HUES64 (cell line): Measurements from ENCODE around the gene DYRK1A.

Source experiments
- H3K27ac ChIP-seq: 2 replicates; pipeline ENCODE4 v1.7.0; 2013; ENCODE audit warnings: low read depth, low read length, inconsistent platforms
- H3K27me3 ChIP-seq: 2 replicates; pipeline ENCODE4 v1.6.1; 2013; ENCODE audit warnings: mild to moderate bottlenecking, low read length; ENCODE audit not compliant: insufficient read depth
- H3K36me3 ChIP-seq: 2 replicates; pipeline ENCODE4 v1.6.1; 2013; ENCODE audit warnings: mild to moderate bottlenecking, low read length; ENCODE audit not compliant: insufficient read depth
- H3K4me1 ChIP-seq: 2 replicates; pipeline ENCODE4 v1.6.1; 2013; ENCODE audit warnings: mild to moderate bottlenecking, low read length, moderate library complexity; ENCODE audit not compliant: insufficient read depth
- H3K4me3 ChIP-seq: 2 replicates; pipeline ENCODE4 v1.5.1; 2013; ENCODE audit warnings: mild to moderate bottlenecking, low read length, moderate library complexity
- H3K9ac ChIP-seq: 2 replicates; pipeline ENCODE4 v1.6.1; 2013; ENCODE audit warnings: mild to moderate bottlenecking, low read depth, low read length
- H3K9me3 ChIP-seq: 2 replicates; pipeline ENCODE4 v1.6.1; 2013; ENCODE audit warnings: low read depth, low read length; ENCODE audit not compliant: insufficient read depth
- WGBS: fragments of 150-250, 120-280 bp; methylation state at CpG from one replicate; pipeline ENCODE4 v1.1.7; 2013; ENCODE audit warnings: missing lambda C conversion rate; 5-methylcytosine and 5-hydroxymethylcytosine counted together

Gene DYRK1A

GRCh38 chr21:37490084-37490483, 123.5 kb downstream of the DYRK1A start:
- WGBS: 95% methylated on average over 7 of the region's 7 CpGs
- Histone ChIP-seq H3K27ac (no peak overlapping the region), H3K36me3 (peaks cover 87% of the 10 kb centered on the region), H3K4me1 (0 out of 2 replicates have a peak, but pooled peaks cover 3% of the 10 kb centered on the region), H3K9me3 (no peaks in the 10 kb centered on the region), H3K27me3 (no peaks in the 10 kb centered on the region), H3K9ac (no peak overlapping the region), H3K4me3 (no peak overlapping the region)

- H3K36me3 ChIP-seq: peaks cover 65% of the 10 kb centered on the region
- 100% methylated on average over 1 of the region's 4 CpGs for WGBS
- H3K9me3 ChIP-seq: no peaks in the 10 kb centered on the region
- H3K4me3 ChIP-seq: no peak overlapping the region
- H3K4me1 ChIP-seq: peaks cover 27% of the 10 kb centered on the region
- no peaks in the 10 kb centered on the region for H3K27me3 ChIP-seq
- peak overlapping the region; percentile 8; the same call in 1 of the 2 replicates for H3K27ac ChIP-seq
- no peak overlapping the region for H3K9ac ChIP-seq
Observed at GRCh38 chr21:37496972-37497371, 130.4 kb downstream of the DYRK1A start.

GRCh38 chr21:37498664-37499063, 132.1 kb downstream of the DYRK1A start:
- Histone ChIP-seq H3K27me3 (no peaks in the 10 kb centered on the region), H3K27ac (peak overlapping the region; percentile 82), H3K36me3 (peaks cover 48% of the 10 kb centered on the region), H3K9ac (no peak overlapping the region), H3K4me3 (no peak overlapping the region), H3K9me3 (no peaks in the 10 kb centered on the region), H3K4me1 (peaks cover 27% of the 10 kb centered on the region)
- WGBS: 60% methylated on average over 1 of the region's 1 CpG

- Histone ChIP-seq H3K9me3 (no peaks in the 10 kb centered on the region), H3K27me3 (no peaks in the 10 kb centered on the region), H3K4me1 (peaks cover 18% of the 10 kb centered on the region), H3K9ac (no peak overlapping the region), H3K4me3 (no peak overlapping the region), H3K36me3 (peaks cover 50% of the 10 kb centered on the region), H3K27ac (no peak overlapping the region)
- 100% methylated on average over 2 of the region's 3 CpGs for WGBS
Observed at GRCh38 chr21:37502947-37503346, 136.4 kb downstream of the DYRK1A start.

- no peak overlapping the region for H3K9ac ChIP-seq
- 89% methylated on average over 5 of the region's 5 CpGs for WGBS
- H3K9me3 ChIP-seq: no peaks in the 10 kb centered on the region
- H3K27me3 ChIP-seq: no peaks in the 10 kb centered on the region
- H3K36me3 ChIP-seq: peaks cover 56% of the 10 kb centered on the region
- H3K4me1 ChIP-seq: peaks cover 7% of the 10 kb centered on the region
- H3K27ac ChIP-seq: no peak overlapping the region
- no peak overlapping the region for H3K4me3 ChIP-seq
Observed at GRCh38 chr21:37503848-37504467, 137.4 kb downstream of the DYRK1A start.

GRCh38 chr21:37505963-37506362, 139.4 kb downstream of the DYRK1A start:
- Histone ChIP-seq H3K9ac (no peak overlapping the region), H3K27me3 (no peaks in the 10 kb centered on the region), H3K36me3 (peaks cover 67% of the 10 kb centered on the region), H3K9me3 (no peaks in the 10 kb centered on the region), H3K27ac (no peak overlapping the region), H3K4me3 (no peak overlapping the region), H3K4me1 (no peaks in the 10 kb centered on the region)
- 94% methylated on average over 12 of the region's 12 CpGs for WGBS

GRCh38 chr21:37507716-37508115, 141.1 kb downstream of the DYRK1A start:
- no peak overlapping the region for H3K4me3 ChIP-seq
- H3K9ac ChIP-seq: no peak overlapping the region
- no peak overlapping the region for H3K27ac ChIP-seq
- 91% methylated on average over 3 of the region's 3 CpGs for WGBS
- peaks cover 84% of the 10 kb centered on the region for H3K36me3 ChIP-seq
- peaks cover 6% of the 10 kb centered on the region; the same call in 1 of the 2 replicates for H3K4me1 ChIP-seq
- no peaks in the 10 kb centered on the region for H3K27me3 ChIP-seq
- H3K9me3 ChIP-seq: no peaks in the 10 kb centered on the region

GRCh38 chr21:37508341-37508740, 141.8 kb downstream of the DYRK1A start:
- Histone ChIP-seq H3K27me3 (no peaks in the 10 kb centered on the region), H3K9ac (no peak overlapping the region), H3K36me3 (peaks cover 89% of the 10 kb centered on the region), H3K27ac (no peak overlapping the region), H3K9me3 (no peaks in the 10 kb centered on the region), H3K4me1 (peaks cover 7% of the 10 kb centered on the region; the same call in 1 of the 2 replicates), H3K4me3 (no peak overlapping the region)
- 94% methylated on average over 10 of the region's 10 CpGs for WGBS

- H3K4me1 ChIP-seq: peaks cover 20% of the 10 kb centered on the region; the same call in 1 of the 2 replicates
- H3K36me3 ChIP-seq: peaks cover 99% of the 10 kb centered on the region
- no peak overlapping the region for H3K9ac ChIP-seq
- H3K27me3 ChIP-seq: no peaks in the 10 kb centered on the region
- H3K27ac ChIP-seq: no peak overlapping the region
- no peaks in the 10 kb centered on the region for H3K9me3 ChIP-seq
- 98% methylated on average over 5 of the region's 5 CpGs for WGBS
- H3K4me3 ChIP-seq: no peak overlapping the region
Observed at GRCh38 chr21:37509802-37510393, 143.3 kb downstream of the DYRK1A start.

GRCh38 chr21:37511848-37512247, 145.3 kb downstream of the DYRK1A start:
- no peak overlapping the region for H3K4me3 ChIP-seq
- peaks cover 97% of the 10 kb centered on the region for H3K36me3 ChIP-seq

GRCh38 chr21:37513383-37513782, 146.8 kb downstream of the DYRK1A start:
- WGBS: 92% methylated on average over 3 of the region's 3 CpGs
- H3K9ac ChIP-seq: no peak overlapping the region
- H3K27me3 ChIP-seq: no peaks in the 10 kb centered on the region
- H3K36me3 ChIP-seq: peaks cover 88% of the 10 kb centered on the region
- H3K27ac ChIP-seq: no peak overlapping the region
- H3K4me3 ChIP-seq: no peak overlapping the region
- no peaks in the 10 kb centered on the region for H3K9me3 ChIP-seq
- H3K4me1 ChIP-seq: peaks cover 20% of the 10 kb centered on the region; the same call in 1 of the 2 replicates

More at GRCh38 chr21:37511848-37512247, 145.3 kb downstream of the DYRK1A start:
- H3K27ac ChIP-seq: no peak overlapping the region
- H3K9ac ChIP-seq: no peak overlapping the region
- H3K4me1 ChIP-seq: peaks cover 20% of the 10 kb centered on the region; the same call in 1 of the 2 replicates
- no peaks in the 10 kb centered on the region for H3K9me3 ChIP-seq
- no peaks in the 10 kb centered on the region for H3K27me3 ChIP-seq
- WGBS: 93% methylated on average over 5 of the region's 5 CpGs
